ENCODE measurements around the gene ILRUN.
"Not testable (repeated sequence)": the region's sequence is repeated elsewhere in the genome, so short reads cannot be mapped to it uniquely, and the experiment has no call there.

The ILRUN gene

DNA sequence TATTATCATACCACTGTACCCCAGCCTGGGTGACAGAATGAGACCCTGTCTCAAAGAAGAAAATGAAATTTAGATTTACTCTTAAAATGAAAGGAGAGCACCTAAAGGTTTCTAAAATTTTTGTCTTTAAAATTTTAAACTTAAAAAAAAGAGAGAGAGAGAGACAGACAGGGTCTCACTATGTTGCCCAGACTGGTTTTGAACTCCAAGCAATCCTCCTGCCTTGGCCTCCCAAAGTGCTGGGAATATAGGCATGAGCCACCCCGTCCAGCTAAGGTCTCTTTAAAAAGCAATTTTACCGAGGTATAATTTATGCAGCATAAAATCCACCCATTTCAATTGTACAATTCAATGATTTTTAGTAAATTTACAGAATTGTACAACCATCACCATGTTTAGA is 33.2 kb downstream of the ILRUN start:
- no peak for DNase-seq

- DNase-seq: no peak
These were observed 35.2 kb downstream of the ILRUN start for GRCh38 chr6:34661357-34661756.

DNA sequence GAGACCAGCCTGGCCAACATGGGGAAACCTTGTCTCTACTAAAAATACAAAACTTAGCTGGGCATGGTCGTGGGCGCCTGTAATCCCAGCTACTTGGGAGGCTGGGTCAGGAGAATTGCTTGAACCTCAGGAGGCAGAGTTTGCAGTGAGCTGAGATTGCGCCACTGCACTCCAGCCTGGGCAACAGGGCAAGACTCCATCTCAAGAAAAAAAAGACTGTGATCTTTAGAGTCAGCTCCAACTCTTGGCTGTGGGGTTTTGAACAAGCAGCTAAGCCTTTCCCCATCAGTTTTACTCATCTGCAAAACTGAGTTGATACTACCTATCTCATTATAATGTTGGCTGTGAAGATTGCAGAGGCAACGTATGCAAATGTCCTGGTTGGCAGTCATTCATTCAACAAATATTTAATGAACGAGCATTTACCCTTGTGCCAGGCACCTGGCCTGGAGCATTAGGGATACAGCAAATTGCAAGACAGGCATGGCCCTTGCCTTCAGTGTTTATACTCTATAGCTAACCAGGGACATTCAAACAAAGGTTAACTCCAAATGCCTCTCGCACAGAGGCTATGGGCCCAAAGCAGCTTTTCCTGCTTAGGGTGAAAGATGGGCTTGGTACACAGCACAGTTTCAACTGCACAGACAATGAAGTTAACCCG is 37.8 kb downstream of the ILRUN start:
- DNase-seq: no peak

GRCh38 chr6:34657979-34658480 is 38.5 kb downstream of the ILRUN start:
- not testable (repeated sequence) for DNase-seq

GRCh38 chr6:34657307-34657978 is 39.1 kb downstream of the ILRUN start:
- peak; percentile 24 for DNase-seq

GRCh38 chr6:34657037-34657306 is 39.6 kb downstream of the ILRUN start:
- DNase-seq: no peak

GRCh38 chr6:34656378-34657036 is 40.1 kb downstream of the ILRUN start:
- peak; percentile 44 for DNase-seq

DNA sequence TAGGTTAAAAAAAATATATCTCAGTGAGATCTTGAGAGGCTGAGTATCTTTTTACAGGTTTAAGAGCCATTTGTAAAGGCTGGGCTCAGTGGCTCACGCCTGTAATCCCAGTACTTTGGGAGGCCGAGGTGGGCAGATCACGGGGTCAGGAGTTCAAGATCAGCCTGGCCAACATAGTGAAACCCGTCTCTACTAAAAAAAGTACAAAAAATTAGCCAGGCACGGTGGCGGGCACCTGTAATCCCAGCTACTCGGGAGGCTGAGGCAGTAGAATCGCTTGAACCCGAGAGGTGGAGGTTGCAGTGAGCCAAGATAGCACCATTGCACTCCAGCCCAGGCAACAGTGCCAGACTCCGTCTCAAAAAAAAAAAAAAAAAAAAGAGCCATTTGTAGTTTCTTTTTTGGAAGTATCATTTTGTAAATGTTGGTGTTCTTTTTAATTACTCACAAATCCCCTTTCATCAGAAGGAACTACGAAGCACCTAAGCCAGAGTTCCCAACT is 40.6 kb downstream of the ILRUN start:
- DNase-seq: not testable (repeated sequence)

GRCh38 chr6:34654061-34654710 is 42.4 kb downstream of the ILRUN start:
- DNase-seq: no peak

DNA sequence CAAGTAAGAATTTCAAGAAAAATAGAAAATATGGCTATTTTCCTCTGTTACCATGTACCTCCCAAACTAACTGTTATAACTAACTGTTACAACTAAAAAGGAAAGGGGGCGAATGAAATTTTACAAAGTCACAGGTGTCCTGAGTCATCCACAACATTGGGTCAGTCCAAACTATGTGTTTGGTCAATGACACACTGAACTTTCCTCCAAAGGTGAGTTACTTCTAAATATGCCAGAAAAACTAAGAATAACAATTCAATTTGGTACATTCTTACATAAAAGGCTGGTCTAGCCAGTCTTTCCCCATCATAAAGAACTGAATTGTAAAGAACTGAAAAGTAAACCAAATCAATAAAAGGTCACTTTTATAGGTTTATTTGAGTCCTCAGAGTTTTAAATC is 44.3 kb downstream of the ILRUN start:
- no peak for DNase-seq

GRCh38 chr6:34650823-34651222 is 45.7 kb downstream of the ILRUN start:
- DNase-seq: no peak

GRCh38 chr6:34650232-34650631 is 46.3 kb downstream of the ILRUN start:
- DNase-seq: not testable (repeated sequence)

- DNase-seq: no peak
These were observed 47.8 kb downstream of the ILRUN start for GRCh38 chr6:34648806-34649205.

Measured in CD4-positive, alpha-beta T cell treated with Interleukin-6 for 4 hours (primary cell).